ENCODE results near the gene KRTAP9-4.

Gene KRTAP9-4

GRCh38 chr17:41278176-41278955 is 28.9 kb downstream of the KRTAP9-4 start:
- TF ChIP-seq CTCF (IDR thresholded peaks at IDR 0.05; ENCODE audit: extremely low read depth, missing control alignments) = no peak
- peak; percentile 0 for DNase-seq (ENCODE audit: low spot score)

GRCh38 chr17:41284043-41284442 is 34.6 kb downstream of the KRTAP9-4 start:
- peak; percentile 0 for DNase-seq (ENCODE audit: low spot score)

GRCh38 chr17:41284546-41284945 is 35.1 kb downstream of the KRTAP9-4 start:
- DNase-seq (ENCODE audit: low spot score) = peak; percentile 0
- no peak for TF ChIP-seq CTCF (IDR thresholded peaks at IDR 0.05; ENCODE audit: extremely low read depth, missing control alignments)

More at GRCh38 chr17:41284043-41284442, 34.6 kb downstream of the KRTAP9-4 start:
- TF ChIP-seq CTCF (IDR thresholded peaks at IDR 0.05; ENCODE audit: extremely low read depth, missing control alignments) = no peak

GRCh38 chr17:41287050-41287449 is 37.6 kb downstream of the KRTAP9-4 start:
- no peak for TF ChIP-seq CTCF (IDR thresholded peaks at IDR 0.05; ENCODE audit: extremely low read depth, missing control alignments)
- DNase-seq (ENCODE audit: low spot score) = peak; percentile 1

- no peak for TF ChIP-seq CTCF (IDR thresholded peaks at IDR 0.05; ENCODE audit: extremely low read depth, missing control alignments)
- peak; percentile 0 for DNase-seq (ENCODE audit: low spot score)
Measured at GRCh38 chr17:41294016-41294415, 44.5 kb downstream of the KRTAP9-4 start.

- DNase-seq (ENCODE audit: low spot score) = no peak
- TF ChIP-seq CTCF (IDR thresholded peaks at IDR 0.05; ENCODE audit: extremely low read depth, missing control alignments) = no peak
Measured at GRCh38 chr17:41296846-41297245, 47.4 kb downstream of the KRTAP9-4 start.

GRCh38 chr17:41298458-41299135 is 49.1 kb downstream of the KRTAP9-4 start:
- TF ChIP-seq CTCF (IDR thresholded peaks at IDR 0.05; ENCODE audit: extremely low read depth, missing control alignments) = no peak
- no peak for DNase-seq (ENCODE audit: low spot score)

Measured in GM20000 (cell line).